Measurements from ENCODE around the gene FRMD1.

FRMD1 gene

DNA sequence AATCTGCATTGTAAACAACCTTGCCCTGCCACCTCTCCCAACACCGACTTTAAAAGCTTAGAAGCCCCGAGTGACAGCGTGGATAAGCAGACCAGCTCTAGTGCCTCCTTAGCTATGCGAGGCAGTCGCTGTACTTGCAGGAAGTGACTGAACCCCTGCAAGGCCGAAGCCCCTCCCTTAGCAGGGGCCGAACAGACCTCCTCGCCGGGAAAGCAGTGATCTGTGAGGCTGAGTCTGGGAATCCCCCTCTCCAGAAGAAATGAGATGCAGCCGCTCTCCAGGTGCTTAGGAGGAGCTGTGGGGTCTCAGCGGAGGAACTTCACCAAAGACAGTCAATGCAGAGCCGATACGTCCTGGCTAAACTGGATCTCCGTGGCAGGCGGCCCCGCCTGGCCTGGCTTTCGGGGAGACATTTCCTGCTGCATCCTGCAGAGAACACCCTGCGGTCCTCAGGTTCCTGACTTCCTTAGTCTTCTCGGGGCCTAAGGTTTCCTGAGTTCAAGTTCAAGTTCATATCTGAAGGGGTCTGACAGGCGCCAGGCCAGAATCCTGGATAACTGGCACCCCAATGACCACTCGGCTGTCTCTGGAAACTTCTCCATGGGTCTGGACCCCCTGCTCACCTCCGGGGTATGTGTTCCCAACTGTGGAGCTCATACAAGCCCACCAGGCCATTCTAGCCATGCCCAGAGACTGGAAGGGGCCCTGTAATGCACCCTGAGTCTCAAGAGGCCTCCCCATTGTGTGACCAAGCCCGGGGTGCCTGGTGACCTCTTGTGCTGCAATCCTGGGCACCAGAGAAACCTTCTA is 20.4 kb upstream of the FRMD1 start (continued):
- TF ChIP-seq, protein P1, sequence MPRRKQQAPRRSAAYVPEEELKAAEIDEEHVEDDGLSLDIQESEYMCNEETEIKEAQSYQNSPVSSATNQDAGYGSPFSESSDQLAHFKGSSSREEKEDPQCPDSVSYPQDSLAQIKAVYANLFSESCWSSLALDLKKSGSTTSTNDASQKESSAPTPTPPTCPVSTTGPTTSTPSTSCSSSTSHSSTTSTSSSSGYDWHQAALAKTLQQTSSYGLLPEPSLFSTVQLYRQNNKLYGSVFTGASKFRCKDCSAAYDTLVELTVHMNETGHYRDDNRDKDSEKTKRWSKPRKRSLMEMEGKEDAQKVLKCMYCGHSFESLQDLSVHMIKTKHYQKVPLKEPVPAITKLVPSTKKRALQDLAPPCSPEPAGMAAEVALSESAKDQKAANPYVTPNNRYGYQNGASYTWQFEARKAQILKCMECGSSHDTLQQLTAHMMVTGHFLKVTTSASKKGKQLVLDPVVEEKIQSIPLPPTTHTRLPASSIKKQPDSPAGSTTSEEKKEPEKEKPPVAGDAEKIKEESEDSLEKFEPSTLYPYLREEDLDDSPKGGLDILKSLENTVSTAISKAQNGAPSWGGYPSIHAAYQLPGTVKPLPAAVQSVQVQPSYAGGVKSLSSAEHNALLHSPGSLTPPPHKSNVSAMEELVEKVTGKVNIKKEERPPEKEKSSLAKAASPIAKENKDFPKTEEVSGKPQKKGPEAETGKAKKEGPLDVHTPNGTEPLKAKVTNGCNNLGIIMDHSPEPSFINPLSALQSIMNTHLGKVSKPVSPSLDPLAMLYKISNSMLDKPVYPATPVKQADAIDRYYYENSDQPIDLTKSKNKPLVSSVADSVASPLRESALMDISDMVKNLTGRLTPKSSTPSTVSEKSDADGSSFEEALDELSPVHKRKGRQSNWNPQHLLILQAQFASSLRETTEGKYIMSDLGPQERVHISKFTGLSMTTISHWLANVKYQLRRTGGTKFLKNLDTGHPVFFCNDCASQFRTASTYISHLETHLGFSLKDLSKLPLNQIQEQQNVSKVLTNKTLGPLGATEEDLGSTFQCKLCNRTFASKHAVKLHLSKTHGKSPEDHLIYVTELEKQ (tag by site-specific recombination; IDR thresholded peaks at IDR 0.05; ENCODE audit: borderline replicate concordance) = no peak
- TF ChIP-seq, protein P2, sequence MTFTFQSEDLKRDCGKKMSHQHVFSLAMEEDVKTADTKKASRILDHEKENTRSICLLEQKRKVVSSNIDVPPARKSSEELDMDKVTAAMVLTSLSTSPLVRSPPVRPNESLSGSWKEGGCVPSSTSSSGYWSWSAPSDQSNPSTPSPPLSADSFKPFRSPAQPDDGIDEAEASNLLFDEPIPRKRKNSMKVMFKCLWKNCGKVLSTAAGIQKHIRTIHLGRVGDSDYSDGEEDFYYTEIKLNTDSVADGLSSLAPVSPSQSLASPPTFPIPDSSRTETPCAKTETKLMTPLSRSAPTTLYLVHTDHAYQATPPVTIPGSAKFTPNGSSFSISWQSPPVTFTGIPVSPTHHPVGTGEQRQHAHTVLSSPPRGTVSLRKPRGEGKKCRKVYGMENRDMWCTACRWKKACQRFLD (tag by site-specific recombination; IDR thresholded peaks at IDR 0.05) = no peak
- TF ChIP-seq IKZF3 (tag by site-specific recombination; IDR thresholded peaks at IDR 0.05) (no peak), ZNF24 (tag by site-specific recombination; IDR thresholded peaks at IDR 0.05) (no peak), TRIM28 (IDR thresholded peaks at IDR 0.05; ENCODE audit: borderline replicate concordance, low read length) (no peak), GLIS1 (tag by site-specific recombination; IDR thresholded peaks at IDR 0.05) (no peak), ZNF157 (tag by site-specific recombination; IDR thresholded peaks at IDR 0.05) (no peak), ZNF791 (tag by site-specific recombination; IDR thresholded peaks at IDR 0.05) (no peak)
- TF ChIP-seq, protein P3, sequence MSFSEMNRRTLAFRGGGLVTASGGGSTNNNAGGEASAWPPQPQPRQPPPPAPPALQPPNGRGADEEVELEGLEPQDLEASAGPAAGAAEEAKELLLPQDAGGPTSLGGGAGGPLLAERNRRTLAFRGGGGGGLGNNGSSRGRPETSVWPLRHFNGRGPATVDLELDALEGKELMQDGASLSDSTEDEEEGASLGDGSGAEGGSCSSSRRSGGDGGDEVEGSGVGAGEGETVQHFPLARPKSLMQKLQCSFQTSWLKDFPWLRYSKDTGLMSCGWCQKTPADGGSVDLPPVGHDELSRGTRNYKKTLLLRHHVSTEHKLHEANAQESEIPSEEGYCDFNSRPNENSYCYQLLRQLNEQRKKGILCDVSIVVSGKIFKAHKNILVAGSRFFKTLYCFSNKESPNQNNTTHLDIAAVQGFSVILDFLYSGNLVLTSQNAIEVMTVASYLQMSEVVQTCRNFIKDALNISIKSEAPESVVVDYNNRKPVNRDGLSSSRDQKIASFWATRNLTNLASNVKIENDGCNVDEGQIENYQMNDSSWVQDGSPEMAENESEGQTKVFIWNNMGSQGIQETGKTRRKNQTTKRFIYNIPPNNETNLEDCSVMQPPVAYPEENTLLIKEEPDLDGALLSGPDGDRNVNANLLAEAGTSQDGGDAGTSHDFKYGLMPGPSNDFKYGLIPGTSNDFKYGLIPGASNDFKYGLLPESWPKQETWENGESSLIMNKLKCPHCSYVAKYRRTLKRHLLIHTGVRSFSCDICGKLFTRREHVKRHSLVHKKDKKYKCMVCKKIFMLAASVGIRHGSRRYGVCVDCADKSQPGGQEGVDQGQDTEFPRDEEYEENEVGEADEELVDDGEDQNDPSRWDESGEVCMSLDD (tag by site-specific recombination; IDR thresholded peaks at IDR 0.05) = no peak
- TF ChIP-seq, protein P4, sequence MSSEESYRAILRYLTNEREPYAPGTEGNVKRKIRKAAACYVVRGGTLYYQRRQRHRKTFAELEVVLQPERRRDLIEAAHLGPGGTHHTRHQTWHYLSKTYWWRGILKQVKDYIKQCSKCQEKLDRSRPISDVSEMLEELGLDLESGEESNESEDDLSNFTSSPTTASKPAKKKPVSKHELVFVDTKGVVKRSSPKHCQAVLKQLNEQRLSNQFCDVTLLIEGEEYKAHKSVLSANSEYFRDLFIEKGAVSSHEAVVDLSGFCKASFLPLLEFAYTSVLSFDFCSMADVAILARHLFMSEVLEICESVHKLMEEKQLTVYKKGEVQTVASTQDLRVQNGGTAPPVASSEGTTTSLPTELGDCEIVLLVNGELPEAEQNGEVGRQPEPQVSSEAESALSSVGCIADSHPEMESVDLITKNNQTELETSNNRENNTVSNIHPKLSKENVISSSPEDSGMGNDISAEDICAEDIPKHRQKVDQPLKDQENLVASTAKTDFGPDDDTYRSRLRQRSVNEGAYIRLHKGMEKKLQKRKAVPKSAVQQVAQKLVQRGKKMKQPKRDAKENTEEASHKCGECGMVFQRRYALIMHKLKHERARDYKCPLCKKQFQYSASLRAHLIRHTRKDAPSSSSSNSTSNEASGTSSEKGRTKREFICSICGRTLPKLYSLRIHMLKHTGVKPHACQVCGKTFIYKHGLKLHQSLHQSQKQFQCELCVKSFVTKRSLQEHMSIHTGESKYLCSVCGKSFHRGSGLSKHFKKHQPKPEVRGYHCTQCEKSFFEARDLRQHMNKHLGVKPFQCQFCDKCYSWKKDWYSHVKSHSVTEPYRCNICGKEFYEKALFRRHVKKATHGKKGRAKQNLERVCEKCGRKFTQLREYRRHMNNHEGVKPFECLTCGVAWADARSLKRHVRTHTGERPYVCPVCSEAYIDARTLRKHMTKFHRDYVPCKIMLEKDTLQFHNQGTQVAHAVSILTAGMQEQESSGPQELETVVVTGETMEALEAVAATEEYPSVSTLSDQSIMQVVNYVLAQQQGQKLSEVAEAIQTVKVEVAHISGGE (tag by site-specific recombination; conservative IDR thresholded peaks at IDR 0.05; ENCODE audit: low read depth) = no peak

DNA sequence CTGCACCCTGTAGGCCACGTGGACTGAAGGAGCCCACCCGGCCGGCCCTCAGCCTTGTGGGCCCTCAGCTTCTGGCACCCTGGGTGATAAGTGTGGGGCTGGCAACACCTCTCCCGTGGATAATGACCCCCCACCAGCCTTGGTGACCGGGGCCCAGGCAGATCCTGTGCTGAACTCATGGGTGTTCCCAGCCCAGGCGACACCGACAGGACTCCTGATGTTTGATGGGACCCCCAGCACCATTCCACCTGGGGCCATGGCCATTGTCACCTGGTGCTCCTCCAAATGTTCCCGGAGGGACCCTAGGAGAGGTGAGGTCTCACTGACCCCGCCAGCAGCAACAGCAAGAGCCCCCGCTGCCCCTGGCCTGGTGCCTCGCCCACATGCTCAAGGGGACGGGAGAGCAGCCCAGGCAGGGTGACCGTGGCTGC is 19.4 kb upstream of the FRMD1 start:
- Histone ChIP-seq H3K27ac (ENCODE audit: extremely low read depth, low read depth, low read length) (no peak overlapping the region), H3K9me3 (ENCODE audit: control insufficient read depth, insufficient read depth, low read depth, low read length) (no peaks in the 10 kb centered on the region), H3K4me1 (ENCODE audit: control insufficient read depth, insufficient read depth, low read length) (no peaks in the 10 kb centered on the region), H3K4me3 (ENCODE audit: low read depth, low read length) (no peak overlapping the region), H3K36me3 (ENCODE audit: control insufficient read depth in 2 of 2, insufficient read depth in 1 of 2, low read length in 2 of 2) (no peaks in the 10 kb centered on the region)
- TF ChIP-seq ZBTB48 (tag by site-specific recombination; IDR thresholded peaks at IDR 0.05) (no peak), OSR2 (tag by site-specific recombination; IDR thresholded peaks at IDR 0.05) (no peak), ZNF514 (tag by site-specific recombination; IDR thresholded peaks at IDR 0.05) (no peak), ZNF292 (tag by site-specific recombination; IDR thresholded peaks at IDR 0.05; ENCODE audit: borderline replicate concordance, low read depth) (no peak)
- ChIA-PET CTCF (no interaction called here), POLR2A (no interaction called here)
